ENCODE data around the gene CAMK2G. TPM values are rescaled to one million over a fixed set of nuclear protein-coding genes. Genes with fewer than 3 reads are reported as not detected.

The CAMK2G gene
- total and polyA plus RNA-seq, 11 donors: 8.0 to 18.6 (median 14.5) TPM

DNA sequence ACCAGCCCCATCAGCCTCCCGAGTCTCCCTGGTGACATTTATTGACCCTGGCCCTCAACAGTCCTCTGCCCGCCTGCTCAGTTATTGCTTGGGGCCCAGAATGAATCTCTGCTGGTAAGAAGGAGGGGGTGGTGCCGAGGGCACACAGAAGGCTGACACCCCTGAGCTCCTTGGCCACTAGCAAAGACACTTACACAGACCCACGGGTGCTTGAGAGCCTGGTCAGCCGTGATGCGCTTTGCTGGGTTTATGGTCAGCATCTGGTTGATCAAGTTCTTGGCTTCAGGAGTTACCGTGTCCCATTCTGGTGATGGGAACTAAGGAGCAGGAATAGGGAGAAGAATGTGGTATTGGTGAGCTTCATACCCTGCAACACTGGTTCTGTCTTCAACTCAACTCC lies 27.3 kb downstream of the CAMK2G start:
- no peak overlapping the region for H3K27ac ChIP-seq
- H3K4me3 ChIP-seq: no peak overlapping the region
- 94 to 99% (median 97%) methylated on average over 7 of the region's 7 CpGs for WGBS, 4 donors
- TF ChIP-seq, protein P1, sequence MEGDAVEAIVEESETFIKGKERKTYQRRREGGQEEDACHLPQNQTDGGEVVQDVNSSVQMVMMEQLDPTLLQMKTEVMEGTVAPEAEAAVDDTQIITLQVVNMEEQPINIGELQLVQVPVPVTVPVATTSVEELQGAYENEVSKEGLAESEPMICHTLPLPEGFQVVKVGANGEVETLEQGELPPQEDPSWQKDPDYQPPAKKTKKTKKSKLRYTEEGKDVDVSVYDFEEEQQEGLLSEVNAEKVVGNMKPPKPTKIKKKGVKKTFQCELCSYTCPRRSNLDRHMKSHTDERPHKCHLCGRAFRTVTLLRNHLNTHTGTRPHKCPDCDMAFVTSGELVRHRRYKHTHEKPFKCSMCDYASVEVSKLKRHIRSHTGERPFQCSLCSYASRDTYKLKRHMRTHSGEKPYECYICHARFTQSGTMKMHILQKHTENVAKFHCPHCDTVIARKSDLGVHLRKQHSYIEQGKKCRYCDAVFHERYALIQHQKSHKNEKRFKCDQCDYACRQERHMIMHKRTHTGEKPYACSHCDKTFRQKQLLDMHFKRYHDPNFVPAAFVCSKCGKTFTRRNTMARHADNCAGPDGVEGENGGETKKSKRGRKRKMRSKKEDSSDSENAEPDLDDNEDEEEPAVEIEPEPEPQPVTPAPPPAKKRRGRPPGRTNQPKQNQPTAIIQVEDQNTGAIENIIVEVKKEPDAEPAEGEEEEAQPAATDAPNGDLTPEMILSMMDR (IDR thresholded peaks at IDR 0.05): no peak
- TF ChIP-seq POLR2A (IDR thresholded peaks at IDR 0.05): no peak
- H3K36me3 ChIP-seq: peaks cover 0 to 74% (median 49%) of the 10 kb centered on the region in 9 donors
- no peaks in the 10 kb centered on the region for H3K9me3 ChIP-seq
- peaks cover 0 to 29% (median 14%) of the 10 kb centered on the region in 12 donors for H3K4me1 ChIP-seq
- ATAC-seq (no peak), DNase-seq (no peak)
- no peaks in the 10 kb centered on the region for H3K27me3 ChIP-seq
- intact Hi-C loops (cut with DNase I): loop anchor here in 1 of 10 donors (10.0 kb wide), 1 partner anchor 238 kb away; no protein-coding TSS in a partner anchor

DNA sequence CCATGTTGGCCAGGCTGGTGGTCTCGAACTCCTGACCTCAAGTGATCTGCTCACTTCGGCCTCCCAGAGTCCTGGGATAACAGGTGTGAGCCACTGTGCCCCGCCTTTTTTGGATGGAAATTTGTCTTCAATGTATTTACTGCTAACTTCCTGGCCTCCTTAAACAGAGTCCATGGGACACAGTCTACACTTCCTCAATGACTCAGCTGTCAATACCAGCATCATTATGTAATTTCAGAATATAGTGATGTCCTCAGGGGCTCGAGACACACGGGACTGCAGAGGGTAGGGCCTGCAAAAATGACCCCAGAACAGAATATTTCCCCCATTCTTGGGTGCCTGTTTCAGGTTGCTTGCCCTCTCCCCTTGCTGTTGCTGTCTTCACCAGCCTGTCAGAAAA lies 31.1 kb downstream of the CAMK2G start:
- intact Hi-C loops (cut with DNase I): loop anchor here in 1 of 10 donors (10.0 kb wide), 1 partner anchor 242 kb away; no protein-coding TSS in a partner anchor
- no peak overlapping the region for H3K4me3 ChIP-seq
- peak in 1 of 4 donors; percentile 37 for ATAC-seq
- no peak for DNase-seq
- H3K36me3 ChIP-seq: peaks cover 0 to 89% (median 71%) of the 10 kb centered on the region in 9 donors
- 84 to 90% (median 86%) methylated on average over 5 of the region's 5 CpGs for WGBS, 4 donors
- no peak overlapping the region for H3K27ac ChIP-seq
- no peaks in the 10 kb centered on the region for H3K9me3 ChIP-seq
- H3K27me3 ChIP-seq: no peaks in the 10 kb centered on the region
- H3K4me1 ChIP-seq: peaks cover 0 to 5% (median under 1%) of the 10 kb centered on the region in 12 donors
- TF ChIP-seq, protein P1 (IDR thresholded peaks at IDR 0.05): no peak
- no peak for TF ChIP-seq POLR2A (IDR thresholded peaks at IDR 0.05)

DNA sequence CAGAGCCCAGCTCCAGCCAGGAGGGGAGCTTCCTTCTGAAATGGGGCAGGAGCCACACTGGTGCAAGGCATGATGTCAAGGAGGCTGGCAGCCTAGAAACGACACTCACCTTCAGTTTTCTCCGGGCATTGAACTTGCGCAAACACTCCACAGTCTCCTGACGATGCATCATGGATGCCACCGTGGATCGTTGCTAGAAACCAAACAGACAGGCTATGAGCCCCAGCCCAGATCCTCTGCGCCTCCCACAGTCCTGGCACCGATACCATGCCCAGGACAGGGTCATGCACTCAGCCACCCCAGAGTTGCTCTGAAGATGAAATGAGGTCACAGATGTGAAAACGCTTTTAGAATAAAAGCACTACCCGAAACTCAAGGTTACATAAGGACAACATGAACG lies 32.0 kb downstream of the CAMK2G start:
- Histone ChIP-seq H3K27ac (no peak overlapping the region), H3K9me3 (no peaks in the 10 kb centered on the region), H3K27me3 (no peaks in the 10 kb centered on the region), H3K4me1 (no peaks in the 10 kb centered on the region), H3K4me3 (no peak overlapping the region), H3K36me3 (peaks cover 0 to 89% (median 69%) of the 10 kb centered on the region in 9 donors)
- WGBS, 4 donors: 90 to 94% (median 92%) methylated on average over 9 to 11 of the region's 11 CpGs
- no peak for DNase-seq
- no peak for ATAC-seq
- TF ChIP-seq, protein P1 (IDR thresholded peaks at IDR 0.05): no peak
- TF ChIP-seq POLR2A (IDR thresholded peaks at IDR 0.05): no peak
- intact Hi-C loops (cut with DNase I): loop anchor here in 1 of 10 donors (10.0 kb wide), 1 partner anchor 242 kb away; no protein-coding TSS in a partner anchor

DNA sequence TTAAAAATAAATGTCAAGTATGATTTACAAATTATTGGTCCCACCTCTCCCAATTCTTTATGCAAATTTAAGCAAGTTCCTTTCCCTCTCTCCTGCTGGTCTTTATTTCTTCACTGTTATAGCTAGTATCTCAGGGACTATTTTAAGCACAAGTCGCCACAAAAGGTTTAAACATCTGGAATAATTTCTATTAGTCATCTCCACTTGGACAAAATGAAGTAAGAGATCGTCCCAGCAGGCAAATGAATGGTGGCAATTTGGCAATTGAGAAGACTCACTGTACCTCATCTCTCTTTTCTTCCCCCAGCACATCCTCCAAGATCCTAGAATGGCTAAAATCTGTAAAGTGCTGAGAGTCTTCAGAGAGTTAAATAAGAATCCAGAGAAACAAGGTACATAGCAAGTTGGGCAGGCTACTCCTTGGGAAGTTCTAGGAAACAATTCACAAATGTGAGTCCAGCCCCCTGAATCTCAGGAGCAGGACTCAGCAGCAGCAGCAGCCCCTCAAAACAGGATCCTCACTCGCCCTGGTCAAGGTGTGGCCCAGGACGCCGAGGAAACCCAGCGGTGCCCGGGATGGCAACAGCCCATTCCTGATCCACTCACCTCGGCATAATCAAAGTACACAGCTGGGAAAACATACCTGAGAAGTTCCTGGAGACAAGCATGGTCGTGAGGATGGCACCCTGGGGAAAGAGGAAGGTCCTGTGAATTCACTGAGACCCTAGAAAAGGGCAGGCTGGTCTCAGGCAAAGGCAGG lies 32.6 kb downstream of the CAMK2G start:
- no peak for TF ChIP-seq POLR2A (IDR thresholded peaks at IDR 0.05)
- TF ChIP-seq, protein P1 (IDR thresholded peaks at IDR 0.05): no peak
- Histone ChIP-seq H3K4me1 (no peaks in the 10 kb centered on the region), H3K36me3 (peaks cover 0 to 89% (median 69%) of the 10 kb centered on the region in 9 donors), H3K27ac (no peak overlapping the region), H3K27me3 (no peaks in the 10 kb centered on the region), H3K4me3 (no peak overlapping the region), H3K9me3 (no peaks in the 10 kb centered on the region)
- ATAC-seq (no peak), DNase-seq (no peak)
- 82 to 89% (median 88%) methylated on average over 9 of the region's 9 CpGs for WGBS, 4 donors
- intact Hi-C loops (cut with DNase I): loop anchor here in 1 of 10 donors (10.0 kb wide), 1 partner anchor 243 kb away; no protein-coding TSS in a partner anchor

Data from heart left ventricle (tissue), 16 donors.